Kidney (tissue), 14 donors: ENCODE results near the gene FRAS1. TPM values are rescaled to one million over a fixed set of nuclear protein-coding genes. Genes with fewer than 3 reads are reported as not detected.

ENCODE experiments used
- DNase-seq, 5 donors: peaks; one replicate each; pipeline ENCODE4 v3.0.0-alpha.2; 2013 to 2020
- FAIRE-seq: peaks from 2 replicates; lab custom pipeline; 2012; peaks lifted over from hg19 to GRCh38; lab: Jason Lieb, UNC
- H3K27ac ChIP-seq, 2 donors: one replicate each; pipeline ENCODE4 v1.7.0; 2013; ENCODE audit warnings: low read depth in 2 of 2, low read length in 2 of 2, inconsistent platforms in 1 of 2
- H3K27me3 ChIP-seq: one replicate; pipeline ENCODE4 v1.7.1; 2013; ENCODE audit warnings: low read length, inconsistent platforms; ENCODE audit not compliant: control insufficient read depth, insufficient read depth
- H3K36me3 ChIP-seq, 3 donors: one replicate each; pipeline versions ENCODE4 v1.7.0 to v1.7.1; 2013; ENCODE audit warnings: low read length in 3 of 3, control low read depth in 1 of 3, inconsistent platforms in 1 of 3; ENCODE audit not compliant: insufficient read depth in 3 of 3, control insufficient read depth in 2 of 3
- H3K4me1 ChIP-seq, 3 donors: one replicate each; pipeline versions ENCODE4 v1.7.0 to v1.7.1; 2013; ENCODE audit warnings: low read length in 3 of 3, inconsistent platforms in 1 of 3, low read depth in 1 of 3; ENCODE audit not compliant: control insufficient read depth in 2 of 3, insufficient read depth in 2 of 3
- H3K4me3 ChIP-seq, 3 donors: one replicate each; pipeline versions ENCODE4 v1.7.0 to v1.8.1; 2013; ENCODE audit warnings: low read length in 3 of 3, control low read depth in 1 of 3, inconsistent platforms in 1 of 3
- H3K9ac ChIP-seq, 3 donors: one replicate each; pipeline versions ENCODE4 v1.7.0 to v1.7.1; 2013; ENCODE audit warnings: low read length in 3 of 3, control low read depth in 1 of 3, inconsistent platforms in 1 of 3
- H3K9me3 ChIP-seq, 3 donors: one replicate each; pipeline versions ENCODE4 v1.7.0 to v1.7.1; 2013; ENCODE audit warnings: low read length in 3 of 3, control low read depth in 1 of 3, inconsistent platforms in 1 of 3; ENCODE audit not compliant: control insufficient read depth in 2 of 3, insufficient read depth in 1 of 3
- intact Hi-C: fragments of 100-400 bp; cut with DNase I; formaldehyde crosslinking; loops from one replicate; pipeline ENCODE4 v1.11.1; 2022
- polyA plus RNA-seq: library from polyadenylated mRNA; stranded (reverse); fragments of 350-450 nt; fragmentation: Illumina TruSeq; extraction: RNeasy Lipid Tissue Mini Kit (QIAGEN cat#74804); gene quantifications from one replicate; pipeline ENCODE4 v1.2.3, GENCODE V29; 2014; ENCODE audit warnings: low read depth, low replicate concordance; ENCODE audit not compliant: insufficient read depth
- total RNA-seq: library from RNA; stranded (reverse); fragmentation: NEBNext Ultra II Directional; extraction: Animal tissue kit (Norgen Biotek cat#: 25700); gene quantifications from one replicate; pipeline ENCODE4 v1.2.1, GENCODE V29; 2021
- TF ChIP-seq, protein P1 (sequence below): IDR thresholded peaks from 3 replicates; pipeline ENCODE4 v1.5.1; 2012; ENCODE audit warnings: mild to moderate bottlenecking, moderate library complexity, borderline replicate concordance; ENCODE audit not compliant: insufficient read depth; ENCODE audit errors: extremely low read depth
- donor health status: control.
- donor health status: control.
- donor health status: control.
- donor health status: control.
- donor health status: control.
- donor health status: DM: yes; HTN: yes; CAD: no.
- donor health status: Normal renal cell carcinoma (clear cell type).

Gene FRAS1
- total and polyA plus RNA-seq, 2 donors from 2014 or later, result 6.5 to 31.5 TPM

DNA sequence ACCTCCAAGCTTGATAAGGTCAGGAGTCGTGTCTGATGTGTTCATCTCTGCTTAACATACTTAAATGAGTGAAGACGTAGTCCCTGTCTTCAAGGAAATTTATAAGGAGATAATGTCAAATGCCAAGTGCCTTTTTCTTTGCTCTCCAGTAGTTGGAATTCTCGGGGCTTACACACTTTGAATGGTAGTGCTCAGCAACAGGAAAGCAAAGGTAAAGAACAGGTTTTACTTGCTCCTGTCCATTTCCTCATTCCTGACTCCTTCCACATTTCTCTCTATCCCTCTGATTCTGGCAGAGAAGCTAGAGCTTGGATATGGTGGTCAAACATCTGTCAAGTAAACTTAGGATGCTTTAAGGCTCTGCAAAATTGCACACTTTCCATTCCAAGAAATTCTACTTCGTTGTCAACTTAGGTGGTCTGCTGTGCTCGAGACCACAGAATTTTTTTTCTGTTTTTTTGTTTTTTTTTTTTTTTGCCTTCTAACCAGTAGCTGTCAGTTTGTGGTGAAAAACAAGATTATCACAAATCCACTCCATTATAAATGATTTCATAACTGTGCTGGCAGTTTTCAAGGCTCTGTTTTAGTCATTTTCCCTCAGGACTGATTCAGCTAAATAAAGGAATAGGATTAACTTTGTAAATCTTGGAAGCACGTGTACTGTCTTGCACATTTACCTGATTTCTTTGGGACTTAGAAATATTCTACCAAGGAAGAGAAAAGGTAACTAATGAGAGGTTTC, 313.7 kb downstream of the FRAS1 start:
- Histone ChIP-seq H3K4me3 (no peak overlapping the region), H3K27ac (no peak overlapping the region), H3K9ac (no peak overlapping the region), H3K4me1 (no peaks in the 10 kb centered on the region), H3K27me3 (no peaks in the 10 kb centered on the region), H3K9me3 (no peaks in the 10 kb centered on the region), H3K36me3 (peaks cover 0 to 13% (median 4%) of the 10 kb centered on the region in 3 donors)
- DNase-seq (peak in 2 of 5 donors; percentile 28 to 40), FAIRE-seq (no peak)
- TF ChIP-seq, protein P1, sequence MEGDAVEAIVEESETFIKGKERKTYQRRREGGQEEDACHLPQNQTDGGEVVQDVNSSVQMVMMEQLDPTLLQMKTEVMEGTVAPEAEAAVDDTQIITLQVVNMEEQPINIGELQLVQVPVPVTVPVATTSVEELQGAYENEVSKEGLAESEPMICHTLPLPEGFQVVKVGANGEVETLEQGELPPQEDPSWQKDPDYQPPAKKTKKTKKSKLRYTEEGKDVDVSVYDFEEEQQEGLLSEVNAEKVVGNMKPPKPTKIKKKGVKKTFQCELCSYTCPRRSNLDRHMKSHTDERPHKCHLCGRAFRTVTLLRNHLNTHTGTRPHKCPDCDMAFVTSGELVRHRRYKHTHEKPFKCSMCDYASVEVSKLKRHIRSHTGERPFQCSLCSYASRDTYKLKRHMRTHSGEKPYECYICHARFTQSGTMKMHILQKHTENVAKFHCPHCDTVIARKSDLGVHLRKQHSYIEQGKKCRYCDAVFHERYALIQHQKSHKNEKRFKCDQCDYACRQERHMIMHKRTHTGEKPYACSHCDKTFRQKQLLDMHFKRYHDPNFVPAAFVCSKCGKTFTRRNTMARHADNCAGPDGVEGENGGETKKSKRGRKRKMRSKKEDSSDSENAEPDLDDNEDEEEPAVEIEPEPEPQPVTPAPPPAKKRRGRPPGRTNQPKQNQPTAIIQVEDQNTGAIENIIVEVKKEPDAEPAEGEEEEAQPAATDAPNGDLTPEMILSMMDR, result no peak
- intact Hi-C loops, result no loop called here

DNA sequence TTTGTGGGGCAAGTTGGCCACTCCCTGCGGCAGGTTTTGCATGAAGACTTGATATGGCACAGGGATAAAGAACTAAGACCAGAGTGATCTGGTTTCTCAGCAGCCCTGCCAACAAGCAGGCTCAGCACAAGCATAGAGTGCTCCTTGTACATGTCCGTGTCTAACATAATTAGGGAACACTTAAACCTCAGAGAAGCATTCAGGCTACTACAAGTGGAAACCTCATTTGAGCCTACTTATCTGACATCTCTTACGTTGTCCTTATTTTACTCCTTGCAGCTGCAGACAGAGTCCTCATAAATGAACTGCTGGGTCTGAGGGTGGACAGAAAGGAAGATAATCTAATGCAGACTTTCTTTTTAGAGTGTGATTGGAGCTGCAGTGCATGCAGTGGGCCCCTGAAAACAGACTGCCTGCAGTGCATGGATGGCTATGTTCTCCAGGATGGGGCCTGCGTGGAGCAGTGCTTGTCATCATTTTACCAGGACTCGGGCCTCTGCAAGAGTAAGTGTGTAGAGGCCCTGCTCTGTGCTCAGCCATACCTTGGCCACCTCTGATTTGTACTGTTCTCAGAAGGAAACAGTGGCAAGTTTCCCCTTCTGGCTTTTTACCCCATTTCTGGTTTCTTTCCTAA, 315.3 kb downstream of the FRAS1 start:
- Histone ChIP-seq H3K4me1 (no peaks in the 10 kb centered on the region), H3K36me3 (peaks cover 0 to 10% (median 9%) of the 10 kb centered on the region in 3 donors), H3K4me3 (no peak overlapping the region), H3K27me3 (no peaks in the 10 kb centered on the region), H3K9ac (no peak overlapping the region), H3K27ac (no peak overlapping the region), H3K9me3 (no peaks in the 10 kb centered on the region)
- no peak for FAIRE-seq
- DNase-seq, result no peak
- intact Hi-C loops, result no loop called here
- TF ChIP-seq, protein P1, result no peak

DNA sequence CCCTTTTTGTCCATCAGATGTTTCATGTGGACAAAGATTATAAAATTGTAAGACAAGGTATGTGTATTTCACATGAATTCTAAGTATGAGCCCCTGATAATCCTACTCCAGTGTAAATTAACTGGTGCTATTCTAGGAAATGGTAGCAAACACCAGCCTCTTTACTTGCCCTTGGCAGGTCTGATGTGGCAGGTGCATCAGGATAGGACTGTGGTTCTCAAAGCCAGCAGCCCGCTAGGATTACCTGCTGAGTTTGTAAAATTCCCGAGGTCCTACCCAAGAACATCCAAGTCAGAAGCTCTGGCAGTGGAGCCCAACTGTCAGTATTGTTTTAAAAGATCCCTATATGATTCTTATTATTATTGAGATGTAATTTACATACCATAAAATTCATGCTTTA, 320.4 kb downstream of the FRAS1 start:
- H3K27me3 ChIP-seq, result no peaks in the 10 kb centered on the region
- no peaks in the 10 kb centered on the region for H3K9me3 ChIP-seq
- FAIRE-seq (no peak), DNase-seq (no peak)
- H3K9ac ChIP-seq, result no peak overlapping the region
- intact Hi-C loops, result no loop called here
- peaks cover 0 to 10% (median 9%) of the 10 kb centered on the region in 3 donors for H3K36me3 ChIP-seq
- H3K4me1 ChIP-seq, result peaks cover 0 to 10% (median 5%) of the 10 kb centered on the region in 3 donors
- no peak overlapping the region for H3K4me3 ChIP-seq
- TF ChIP-seq, protein P1, result no peak
- H3K27ac ChIP-seq, result no peak overlapping the region
